AG10803 (cell line): ENCODE data around the gene CCL11.

Experiments
- DNase-seq: peaks from one replicate; pipeline ENCODE4 v3.0.0; 2010; ENCODE audit warnings: low read depth
- H3K4me3 ChIP-seq: 2 replicates; pipeline ENCODE4 v1.5.1; 2011; ENCODE audit warnings: mild to moderate bottlenecking, low read length, control low read depth
- TF ChIP-seq, protein P1 (sequence below): conservative IDR thresholded peaks from 2 replicates; pipeline ENCODE4 v1.5.1; 2011; ENCODE audit warnings: mild to moderate bottlenecking, low read length, control low read depth, inconsistent platforms

Gene CCL11

DNA sequence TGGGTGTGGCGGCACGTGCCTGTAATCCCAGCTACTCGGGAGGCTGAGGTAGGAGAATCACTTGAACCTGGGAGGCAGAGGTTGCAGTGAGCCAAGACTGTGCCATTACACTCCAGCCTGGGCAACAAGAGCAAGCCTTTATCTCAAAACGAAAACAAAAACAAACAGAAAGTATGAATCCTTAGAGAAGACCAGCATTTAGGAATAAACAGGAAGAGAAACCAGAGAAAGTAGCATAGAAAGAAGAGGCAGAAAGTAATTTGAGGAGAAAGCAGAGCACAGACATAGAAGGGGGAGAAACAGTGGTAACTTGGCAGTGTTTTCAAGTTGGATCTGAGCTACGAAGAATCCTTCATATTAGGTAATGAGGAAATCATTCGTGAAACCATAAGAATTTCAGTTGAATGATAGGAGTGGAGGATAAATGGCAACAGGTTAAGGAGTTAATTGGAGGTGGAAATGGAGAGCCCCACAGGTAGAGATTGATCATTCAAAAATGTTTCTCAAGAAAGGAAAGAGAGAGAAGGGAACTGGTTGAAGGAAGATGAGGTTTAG is 40.1 kb upstream of the CCL11 start:
- TF ChIP-seq, protein P1, sequence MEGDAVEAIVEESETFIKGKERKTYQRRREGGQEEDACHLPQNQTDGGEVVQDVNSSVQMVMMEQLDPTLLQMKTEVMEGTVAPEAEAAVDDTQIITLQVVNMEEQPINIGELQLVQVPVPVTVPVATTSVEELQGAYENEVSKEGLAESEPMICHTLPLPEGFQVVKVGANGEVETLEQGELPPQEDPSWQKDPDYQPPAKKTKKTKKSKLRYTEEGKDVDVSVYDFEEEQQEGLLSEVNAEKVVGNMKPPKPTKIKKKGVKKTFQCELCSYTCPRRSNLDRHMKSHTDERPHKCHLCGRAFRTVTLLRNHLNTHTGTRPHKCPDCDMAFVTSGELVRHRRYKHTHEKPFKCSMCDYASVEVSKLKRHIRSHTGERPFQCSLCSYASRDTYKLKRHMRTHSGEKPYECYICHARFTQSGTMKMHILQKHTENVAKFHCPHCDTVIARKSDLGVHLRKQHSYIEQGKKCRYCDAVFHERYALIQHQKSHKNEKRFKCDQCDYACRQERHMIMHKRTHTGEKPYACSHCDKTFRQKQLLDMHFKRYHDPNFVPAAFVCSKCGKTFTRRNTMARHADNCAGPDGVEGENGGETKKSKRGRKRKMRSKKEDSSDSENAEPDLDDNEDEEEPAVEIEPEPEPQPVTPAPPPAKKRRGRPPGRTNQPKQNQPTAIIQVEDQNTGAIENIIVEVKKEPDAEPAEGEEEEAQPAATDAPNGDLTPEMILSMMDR: no peak
- no peak overlapping the region for H3K4me3 ChIP-seq
- DNase-seq: no peak

DNA sequence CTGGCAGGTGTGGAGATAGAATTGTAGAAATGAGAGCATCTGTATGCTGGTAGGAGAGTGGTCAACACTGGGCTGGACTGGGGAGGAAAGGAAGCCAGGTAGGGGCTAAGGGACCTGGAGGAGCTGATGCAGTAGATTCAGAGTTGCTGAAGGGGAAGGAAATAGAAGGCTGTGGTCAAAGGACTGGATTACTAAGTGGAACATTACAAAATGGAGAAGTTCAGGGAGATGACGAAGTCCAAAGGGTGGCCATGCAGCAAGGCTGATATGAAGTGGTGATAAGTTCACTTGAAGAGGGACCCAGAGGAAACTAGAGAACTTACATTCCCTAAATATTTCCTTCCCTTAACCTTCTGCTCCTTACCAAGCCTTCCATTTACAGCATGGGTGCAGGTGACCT is 39.1 kb upstream of the CCL11 start:
- TF ChIP-seq, protein P1: no peak
- no peak for DNase-seq
- H3K4me3 ChIP-seq: no peak overlapping the region

DNA sequence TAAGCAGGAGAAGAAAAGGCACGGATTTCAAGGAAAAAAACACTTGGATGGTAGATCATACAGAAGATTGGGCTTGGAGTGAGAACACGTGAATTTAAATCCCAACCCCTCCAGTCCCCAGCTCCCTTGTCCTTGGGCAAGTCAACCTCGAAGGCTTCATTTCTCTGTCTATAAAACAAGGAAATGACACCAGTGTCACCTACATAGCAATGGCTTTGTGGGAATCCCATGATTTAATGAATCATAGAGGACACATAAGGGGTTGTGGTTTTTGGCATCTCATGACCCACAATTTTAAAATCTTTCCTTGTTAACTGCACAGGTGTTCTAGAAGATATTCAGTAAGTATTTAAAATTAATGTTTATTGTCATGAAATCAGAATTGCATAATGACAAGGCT is 38.7 kb upstream of the CCL11 start:
- no peak for DNase-seq
- TF ChIP-seq, protein P1: no peak

DNA sequence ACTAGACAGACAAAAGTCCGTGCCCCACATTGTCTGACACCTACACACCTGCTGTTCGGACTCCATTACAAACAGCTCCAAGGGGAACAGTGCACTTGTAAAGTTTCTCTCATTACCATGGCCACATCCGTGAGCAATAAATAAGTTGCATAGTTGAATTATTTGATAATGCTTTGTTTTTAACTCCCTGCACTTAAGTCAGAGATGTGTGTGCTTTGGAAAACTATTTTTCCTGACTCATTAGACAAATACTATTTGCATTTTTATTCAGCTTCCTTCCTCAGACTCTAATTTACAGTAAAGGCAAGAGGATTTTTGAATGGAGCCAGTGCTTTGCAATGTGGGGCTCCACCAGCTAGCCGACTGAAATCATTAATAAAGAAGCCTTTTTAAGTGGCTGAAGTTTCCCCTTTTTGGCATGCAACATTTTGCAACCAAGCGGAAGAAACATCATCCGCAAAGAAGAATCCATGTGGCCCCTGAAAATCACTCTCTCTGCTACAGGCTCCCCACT is 37.0 kb upstream of the CCL11 start:
- no peak overlapping the region for H3K4me3 ChIP-seq
- peak; percentile 88 for DNase-seq
- TF ChIP-seq, protein P1: no peak

More for the DNA sequence above, 38.7 kb upstream of the CCL11 start:
- H3K4me3 ChIP-seq: no peak overlapping the region

DNA sequence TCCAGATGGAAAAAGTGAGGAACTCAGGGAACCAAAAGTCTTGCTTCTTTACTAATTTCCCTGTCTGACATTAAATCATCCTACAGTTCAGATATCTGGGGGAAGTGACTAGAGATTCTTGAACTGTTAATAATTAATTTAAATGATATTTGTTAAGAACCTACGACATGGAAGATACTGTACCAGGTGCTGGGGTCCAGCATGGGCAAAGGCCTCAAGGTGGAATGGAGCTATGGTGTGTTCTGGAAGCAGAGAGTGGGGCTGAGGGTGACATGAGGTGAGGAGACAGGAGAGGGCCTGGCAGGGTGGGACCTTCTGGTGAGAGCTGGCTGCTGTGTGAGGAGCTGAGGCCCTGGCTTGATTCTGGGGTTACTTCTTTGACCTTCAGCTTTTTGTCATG is 36.5 kb upstream of the CCL11 start:
- TF ChIP-seq, protein P1: no peak
- no peak for DNase-seq
- H3K4me3 ChIP-seq: no peak overlapping the region

DNA sequence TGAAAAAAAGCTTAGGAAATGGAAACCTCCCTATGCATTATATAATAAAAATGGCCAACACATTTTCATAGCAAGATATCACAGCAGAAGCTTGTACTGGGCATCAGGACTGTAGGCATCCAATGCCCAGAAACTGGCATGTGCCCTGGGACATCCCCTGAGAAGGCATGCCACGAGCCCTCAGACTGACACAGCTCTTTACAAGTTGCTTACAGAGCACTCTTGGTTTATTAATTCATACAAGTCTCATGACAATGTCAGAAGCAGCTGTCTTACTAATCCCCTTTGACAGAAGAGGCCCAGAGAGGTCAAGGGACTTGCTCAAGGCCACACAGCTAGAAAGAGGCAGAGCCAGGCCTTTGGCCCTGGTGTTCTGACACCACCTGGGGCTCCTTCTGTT is 36.1 kb upstream of the CCL11 start:
- no peak overlapping the region for H3K4me3 ChIP-seq
- DNase-seq: no peak
- TF ChIP-seq, protein P1: no peak

DNA sequence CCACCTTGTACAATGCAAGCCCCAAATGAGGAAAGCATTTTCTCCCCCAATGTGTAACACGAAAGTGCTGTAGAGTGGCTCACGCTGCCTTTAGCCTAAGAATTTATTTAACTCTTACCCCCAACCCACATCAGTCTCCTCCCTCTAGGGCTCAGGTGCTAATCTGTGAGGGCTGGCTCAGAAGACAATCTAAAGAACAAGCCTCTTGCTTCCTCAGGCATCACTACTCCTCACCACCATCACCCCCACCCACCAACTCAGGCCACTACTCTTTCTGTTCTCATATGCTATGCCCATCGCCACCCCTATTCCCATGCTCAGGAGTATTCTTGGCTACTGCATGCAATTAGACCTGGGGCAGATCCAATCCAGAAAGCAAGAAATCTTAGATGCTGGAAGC is 34.4 kb upstream of the CCL11 start:
- no peak for DNase-seq
- TF ChIP-seq, protein P1: no peak
- no peak overlapping the region for H3K4me3 ChIP-seq
